Activated T-cell treated with anti-CD3 and anti-CD28 coated beads, Interleukin-2, amount 50 U/mL, for 72 hours (primary cell): ENCODE results near the gene TMEM200A. TPM values are rescaled to one million over a fixed set of nuclear protein-coding genes. Genes with fewer than 3 reads are reported as not detected.
A peak's percentile ranks its signal among the peaks of the same experiment; 100 is the strongest.
"Not testable (repeated sequence)": the region's sequence is repeated elsewhere in the genome, so short reads cannot be mapped to it uniquely, and the experiment has no call there.

Experiments
- ATAC-seq, 2 donors: fragments of 150-1000 bp; cut with Tn5 transposase; replicated peaks in 1 of 2; 2 replicates each; pipeline ENCODE4 v1.10.0; 2021; ENCODE audit warnings: moderate library complexity in 2 of 2, mild to moderate bottlenecking in 1 of 2
- DNase-seq, 2 donors: peaks; one replicate each; pipeline ENCODE4 v3.0.0; 2021 to 2022; ENCODE audit warnings: mixed read lengths in 1 of 2
- H3K27ac Mint-ChIP-seq: one replicate; pipeline ENCODE4 v1.8.0; 2022; ENCODE audit warnings: mild to moderate bottlenecking, moderate library complexity, mixed read lengths
- H3K27me3 Mint-ChIP-seq: one replicate; pipeline ENCODE4 v1.8.0; 2022; ENCODE audit warnings: low read depth, mixed read lengths
- H3K36me3 Mint-ChIP-seq, 2 donors: one replicate each; pipeline ENCODE4 v1.8.0; 2022; ENCODE audit warnings: mixed read lengths in 2 of 2, mild to moderate bottlenecking in 1 of 2; ENCODE audit not compliant: insufficient read depth in 2 of 2
- H3K4me1 Mint-ChIP-seq: one replicate; pipeline ENCODE4 v1.8.0; 2022; ENCODE audit warnings: low read depth, mixed read lengths
- H3K4me3 Mint-ChIP-seq, 2 donors: one replicate each; pipeline ENCODE4 v1.8.0; 2022; ENCODE audit warnings: mild to moderate bottlenecking in 2 of 2, mixed read lengths in 2 of 2, moderate library complexity in 2 of 2
- H3K9me3 Mint-ChIP-seq, 2 donors: one replicate each; pipeline ENCODE4 v1.8.0; 2022; ENCODE audit warnings: mixed read lengths in 2 of 2
- total RNA-seq, 2 donors: library from RNA; stranded (reverse); gene quantifications; one replicate each; pipeline ENCODE4 v1.2.3, GENCODE V29; 2022

The TMEM200A gene
- under 1 TPM; 0.53 to 0.67 TPM for total RNA-seq

DNA sequence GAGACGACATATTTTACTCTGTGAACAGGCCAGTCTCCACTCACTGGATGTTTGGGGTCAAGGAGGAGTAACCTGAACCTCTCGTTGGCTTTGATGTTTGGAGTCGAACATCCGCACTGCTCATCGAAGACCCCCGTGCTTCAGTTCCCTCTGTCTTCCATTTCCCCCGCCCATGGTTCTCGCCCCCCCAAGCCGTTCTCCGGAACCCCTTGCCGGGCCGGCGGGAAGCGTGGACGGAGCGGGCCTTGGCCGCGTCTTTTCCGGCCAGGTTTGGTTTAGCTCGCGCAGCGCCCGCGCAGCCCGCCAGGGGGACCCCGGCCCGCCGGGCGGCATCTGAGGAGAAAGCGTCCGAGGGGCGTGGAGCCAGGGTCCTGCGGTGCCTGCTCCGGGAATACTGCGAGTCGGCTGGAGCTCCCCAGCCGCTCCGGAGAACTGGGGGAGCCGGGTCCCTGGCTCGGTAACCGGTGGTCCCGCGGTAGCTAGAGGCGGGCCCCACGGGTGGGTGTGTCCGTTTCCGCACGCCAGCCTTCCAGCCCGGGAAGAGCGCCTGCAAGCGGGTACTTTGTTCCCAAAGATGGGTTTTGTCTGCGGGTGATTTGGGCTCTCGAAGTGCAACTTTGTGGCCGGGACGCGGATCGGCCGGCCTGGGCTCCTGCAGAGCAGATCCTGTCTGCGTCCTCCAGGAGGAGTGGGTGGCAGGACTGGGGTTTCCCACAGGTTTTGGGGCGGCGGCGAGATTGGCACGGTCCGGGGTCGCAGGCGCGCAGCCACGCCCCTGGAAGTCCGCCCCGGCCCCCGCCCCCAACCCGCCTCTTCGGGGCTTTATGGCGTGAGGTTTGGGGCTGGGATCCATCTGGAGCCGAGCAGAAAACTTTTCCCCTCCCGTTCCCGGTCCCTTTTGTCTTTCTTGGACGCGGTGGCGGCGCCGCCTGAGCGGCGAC lies at the start of gene TMEM200A:
Gene TMEM200A (plus strand): TSS at position 852 of the 941 bp plus-strand sequence. CDS start 74,406 bp downstream, outside the sequence.
- Mint-ChIP-seq H3K9me3 (peaks cover 3 to 5% of the 10 kb centered on the region in 2 donors), H3K27me3 (peaks cover 31% of the 10 kb centered on the region), H3K27ac (no peak within 1 kb of the TSS), H3K36me3 (no peaks in the 10 kb centered on the region), H3K4me1 (peaks cover 16% of the 10 kb centered on the region), H3K4me3 (peak within 1 kb of the TSS; percentile 74 to 78)
- DNase-seq (peak; percentile 48 to 64), ATAC-seq (peak; percentile 76 to 81)

DNA sequence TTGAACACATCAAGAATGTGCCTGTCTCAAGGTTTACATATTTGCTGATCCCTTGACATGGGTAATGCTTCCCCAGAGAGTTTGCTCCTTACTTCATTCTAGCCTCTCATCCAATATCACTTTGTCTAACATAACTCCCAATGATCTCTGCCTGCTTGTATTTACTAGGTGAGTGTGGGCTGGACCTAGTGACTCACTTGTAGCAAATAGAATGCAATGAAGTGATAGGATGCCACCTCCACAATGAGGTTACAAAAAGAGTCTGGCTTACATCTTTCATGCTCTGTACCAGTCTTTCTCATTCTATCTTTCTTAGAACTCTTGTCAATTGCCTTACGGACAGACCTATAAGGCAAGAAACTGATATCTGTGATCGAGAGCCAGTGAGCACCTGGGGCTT lies 44.9 kb upstream of the TMEM200A start:
- Mint-ChIP-seq H3K27ac (no peak overlapping the region), H3K27me3 (no peaks in the 10 kb centered on the region), H3K4me3 (no peak overlapping the region), H3K36me3 (no peaks in the 10 kb centered on the region), H3K9me3 (no peaks in the 10 kb centered on the region), H3K4me1 (no peaks in the 10 kb centered on the region)
- ATAC-seq: no peak
- no peak for DNase-seq

DNA sequence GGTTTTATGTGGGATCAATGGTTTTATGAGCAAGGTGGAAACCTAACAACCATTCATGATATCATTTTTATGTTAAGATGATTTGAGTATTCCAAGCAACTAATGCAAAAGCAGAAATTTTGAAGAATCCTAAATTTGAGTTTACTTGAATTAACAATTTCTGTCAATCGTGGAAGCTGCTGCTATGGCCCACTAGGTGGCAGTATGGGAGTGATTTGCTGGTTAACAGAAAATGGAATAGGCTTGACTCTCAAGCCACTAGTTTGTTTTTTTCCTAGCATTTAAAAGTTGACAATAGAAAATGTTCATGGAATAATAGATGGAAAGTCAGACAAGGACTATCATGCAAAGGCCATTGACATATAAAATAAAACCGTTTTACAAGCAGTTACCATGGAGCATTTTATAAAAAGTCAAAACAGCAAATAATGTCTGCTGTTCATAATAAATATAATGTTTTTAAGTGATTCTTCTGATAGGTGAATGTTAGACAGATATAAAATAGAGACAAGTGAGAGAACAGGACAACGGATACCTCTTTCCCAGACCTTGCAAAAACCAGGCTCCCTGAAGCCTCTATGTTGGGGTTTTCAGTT lies 43.0 kb upstream of the TMEM200A start:
- no peaks in the 10 kb centered on the region for H3K4me1 Mint-ChIP-seq

DNA sequence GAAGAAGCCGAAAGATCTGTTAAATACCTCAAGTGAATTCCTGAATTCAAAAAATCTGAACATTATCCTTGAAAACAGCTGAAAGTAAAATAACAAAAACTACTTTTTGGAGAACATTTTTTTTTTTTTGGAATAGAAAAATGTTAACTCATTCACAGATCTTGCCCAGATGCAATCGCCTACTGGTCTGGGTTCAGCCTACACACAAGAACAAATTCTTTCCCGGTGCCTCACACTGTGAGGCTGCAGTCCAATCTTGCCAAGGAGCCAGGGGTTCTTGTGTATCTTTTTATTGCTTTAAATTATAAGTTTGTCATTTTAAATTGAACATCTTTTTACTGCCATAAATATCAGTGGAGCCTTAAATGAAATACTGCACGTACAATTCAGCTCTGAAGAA lies 41.2 kb upstream of the TMEM200A start:
- peaks cover 0 to 3% of the 10 kb centered on the region in 2 donors for H3K9me3 Mint-ChIP-seq
- no peaks in the 10 kb centered on the region for H3K4me1 Mint-ChIP-seq
- H3K27me3 Mint-ChIP-seq: no peaks in the 10 kb centered on the region
- H3K4me3 Mint-ChIP-seq: no peak overlapping the region
- no peak overlapping the region for H3K27ac Mint-ChIP-seq
- DNase-seq: no peak
- no peak for ATAC-seq
- H3K36me3 Mint-ChIP-seq: no peaks in the 10 kb centered on the region

More for the DNA sequence above, 43.0 kb upstream of the TMEM200A start:
- no peak for ATAC-seq
- no peak overlapping the region for H3K27ac Mint-ChIP-seq
- DNase-seq: peak; percentile 40 to 54
- no peaks in the 10 kb centered on the region for H3K27me3 Mint-ChIP-seq
- no peaks in the 10 kb centered on the region for H3K9me3 Mint-ChIP-seq
- H3K4me3 Mint-ChIP-seq: no peak overlapping the region
- no peaks in the 10 kb centered on the region for H3K36me3 Mint-ChIP-seq

DNA sequence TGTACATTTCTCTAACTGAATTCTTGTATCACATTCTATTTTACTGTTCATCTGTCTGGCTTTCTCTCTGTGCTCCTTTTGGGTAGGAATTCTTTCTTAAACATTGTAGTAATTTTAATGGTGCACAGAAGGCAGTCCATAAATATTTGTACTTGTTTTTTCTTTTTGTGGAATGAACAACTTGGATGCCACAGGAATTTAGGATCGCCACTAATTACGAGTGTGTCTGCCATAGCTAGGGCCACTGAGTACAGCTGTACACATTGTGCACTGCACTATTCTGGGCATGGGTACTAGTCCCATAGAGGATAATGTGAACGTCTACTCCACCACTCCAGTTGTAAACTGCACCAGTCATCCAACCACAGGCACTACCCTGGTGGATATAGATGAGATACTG lies 39.3 kb upstream of the TMEM200A start:
- DNase-seq: no peak
- Mint-ChIP-seq H3K27ac (no peak overlapping the region), H3K4me3 (no peak overlapping the region), H3K9me3 (peaks cover 0 to 3% of the 10 kb centered on the region in 2 donors), H3K36me3 (no peaks in the 10 kb centered on the region), H3K4me1 (no peaks in the 10 kb centered on the region), H3K27me3 (no peaks in the 10 kb centered on the region)
- no peak for ATAC-seq

DNA sequence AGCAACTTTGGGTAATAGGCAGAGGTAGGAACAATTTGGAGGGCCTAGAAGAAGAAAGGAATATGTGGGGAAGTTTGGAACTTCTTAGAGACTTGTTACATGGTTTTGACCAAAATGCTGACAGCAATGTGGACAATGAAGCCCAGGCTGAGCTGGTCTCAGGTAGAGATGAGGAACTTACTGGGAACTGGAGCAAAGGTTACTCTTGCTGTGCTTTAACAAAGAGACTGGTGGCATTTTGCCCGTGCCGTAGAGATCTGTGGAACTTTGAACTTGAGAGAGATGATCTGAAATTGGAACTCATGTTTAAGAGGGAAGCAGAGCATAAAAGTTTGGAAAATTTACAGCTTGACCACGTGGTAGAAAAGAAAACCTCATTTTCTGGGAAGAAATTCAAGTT lies 28.3 kb upstream of the TMEM200A start:
- DNase-seq (no peak), ATAC-seq (no peak)
- no peaks in the 10 kb centered on the region for H3K36me3 Mint-ChIP-seq
- no peaks in the 10 kb centered on the region for H3K27me3 Mint-ChIP-seq
- no peaks in the 10 kb centered on the region for H3K4me1 Mint-ChIP-seq
- H3K9me3 Mint-ChIP-seq: peaks cover 2 to 4% of the 10 kb centered on the region in 2 donors
- H3K4me3 Mint-ChIP-seq: no peak overlapping the region
- no peak overlapping the region for H3K27ac Mint-ChIP-seq

DNA sequence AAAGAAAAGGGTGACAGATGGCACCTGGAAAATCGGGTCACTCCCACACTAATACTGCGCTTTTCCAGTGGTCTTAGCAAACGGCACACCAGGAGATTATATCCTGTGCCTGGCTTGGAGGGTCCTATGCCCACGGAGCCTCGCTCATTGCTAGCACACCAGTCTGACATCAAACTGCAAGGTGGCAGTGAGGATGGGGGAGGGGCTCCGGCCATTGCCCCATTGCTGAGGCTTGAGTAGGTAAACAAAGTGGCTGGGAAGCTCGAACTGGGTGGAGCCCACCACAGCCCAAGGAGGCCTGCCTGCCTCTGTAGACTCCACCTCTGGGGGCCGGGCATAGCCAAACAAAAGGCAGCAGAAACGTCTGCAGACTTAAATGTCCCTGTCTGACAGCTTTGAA lies 19.5 kb upstream of the TMEM200A start:
- H3K36me3 Mint-ChIP-seq, H3K4me3 Mint-ChIP-seq, DNase-seq: not testable (repeated sequence)

DNA sequence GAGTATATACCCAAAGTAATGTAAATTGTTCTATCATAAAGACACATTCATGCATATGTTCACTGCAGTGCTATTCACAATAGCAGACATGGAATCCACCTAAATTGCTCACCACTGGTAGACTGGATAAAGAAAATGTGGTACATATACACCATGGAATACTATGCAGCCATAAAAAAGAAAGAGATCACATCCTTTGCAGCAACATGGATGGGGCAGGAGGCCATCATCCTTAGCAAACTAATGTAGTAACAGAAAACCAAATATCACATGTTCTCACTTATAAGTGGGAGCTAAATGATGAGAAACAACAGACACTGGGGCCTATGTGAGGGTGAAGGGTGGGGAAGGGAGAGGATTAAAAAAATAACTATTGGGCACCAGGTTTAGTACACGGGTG lies 11.5 kb upstream of the TMEM200A start:
- Mint-ChIP-seq H3K4me3 (no peak overlapping the region), H3K4me1 (no peaks in the 10 kb centered on the region), H3K27ac (no peak overlapping the region), H3K9me3 (peaks cover 0 to 7% of the 10 kb centered on the region in 2 donors), H3K36me3 (no peaks in the 10 kb centered on the region), H3K27me3 (no peaks in the 10 kb centered on the region)
- DNase-seq (no peak), ATAC-seq (no peak)

More for the DNA sequence above, 19.5 kb upstream of the TMEM200A start:
- not testable (repeated sequence) for H3K4me1 Mint-ChIP-seq, H3K9me3 Mint-ChIP-seq, H3K27ac Mint-ChIP-seq, H3K27me3 Mint-ChIP-seq, ATAC-seq

DNA sequence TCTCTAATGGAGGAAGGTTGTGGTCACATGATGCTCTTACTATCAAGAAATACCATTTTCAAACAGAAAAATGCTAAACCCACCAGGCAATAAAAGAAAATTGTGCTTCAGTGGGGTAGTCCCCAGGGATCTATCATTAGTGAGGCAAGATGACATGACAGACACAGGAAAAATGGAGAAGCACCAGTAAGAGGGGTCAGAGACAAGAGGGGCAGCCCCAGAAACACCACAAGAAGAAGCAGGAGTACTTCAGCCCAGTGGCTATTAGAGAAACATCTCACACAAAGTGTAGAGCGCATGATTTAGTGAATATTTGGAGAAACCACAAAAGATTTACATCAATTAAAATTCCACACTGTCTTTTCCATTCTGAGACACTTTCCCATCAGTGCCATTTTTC lies 10.2 kb upstream of the TMEM200A start:
- Mint-ChIP-seq H3K27me3 (no peaks in the 10 kb centered on the region), H3K36me3 (peaks cover 0 to 5% of the 10 kb centered on the region in 2 donors), H3K9me3 (peaks cover 0 to 10% of the 10 kb centered on the region in 2 donors), H3K4me3 (no peak overlapping the region), H3K4me1 (no peaks in the 10 kb centered on the region), H3K27ac (no peak overlapping the region)
- no peak for ATAC-seq
- DNase-seq: no peak

DNA sequence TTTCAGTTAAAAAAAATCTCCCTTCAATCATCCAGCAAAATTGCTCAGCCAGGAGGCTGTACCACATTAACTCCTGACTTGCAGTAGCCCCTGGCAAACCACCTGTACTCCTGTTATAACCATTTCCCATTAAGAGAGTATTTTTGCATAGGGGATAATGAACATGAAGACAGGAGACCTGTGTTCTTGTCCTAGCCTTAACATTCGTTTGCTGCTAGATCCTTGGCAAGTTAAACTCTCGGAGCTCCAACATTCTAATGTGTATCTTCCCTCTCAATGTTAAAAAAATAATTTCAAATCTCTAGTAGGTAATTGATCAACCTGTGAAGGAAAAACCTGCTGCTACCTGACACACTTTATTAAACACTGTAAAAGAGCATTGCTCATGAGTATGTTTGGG lies 8.4 kb upstream of the TMEM200A start:
- ATAC-seq: no peak
- H3K36me3 Mint-ChIP-seq: peaks cover 0 to 5% of the 10 kb centered on the region in 2 donors
- H3K4me1 Mint-ChIP-seq: no peaks in the 10 kb centered on the region
- H3K27ac Mint-ChIP-seq: no peak overlapping the region
- H3K4me3 Mint-ChIP-seq: no peak overlapping the region
- peaks cover 0 to 9% of the 10 kb centered on the region in 2 donors for H3K9me3 Mint-ChIP-seq
- H3K27me3 Mint-ChIP-seq: no peaks in the 10 kb centered on the region
- no peak for DNase-seq

DNA sequence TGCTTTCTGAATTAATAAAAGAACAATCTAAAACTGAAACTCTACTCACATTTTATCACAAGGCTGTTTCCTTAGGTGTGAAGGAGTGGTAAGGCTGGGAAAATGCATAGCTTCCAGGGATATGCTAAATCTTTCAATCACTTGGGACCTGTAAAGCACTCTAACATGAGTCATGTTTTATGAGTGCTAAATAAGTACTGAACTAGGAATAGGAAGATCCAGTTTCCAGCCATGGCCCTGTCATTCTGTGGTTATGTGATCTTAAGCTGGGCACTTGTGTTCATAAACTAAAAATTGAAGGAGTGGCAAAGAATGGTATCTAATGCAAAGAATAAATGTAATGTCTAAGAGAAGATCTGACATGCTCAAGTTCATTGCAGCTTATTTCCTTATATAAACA lies 6.1 kb upstream of the TMEM200A start:
- peaks cover 5% of the 10 kb centered on the region for H3K4me1 Mint-ChIP-seq
- H3K27me3 Mint-ChIP-seq: peaks cover 8% of the 10 kb centered on the region
- peaks cover 3 to 9% of the 10 kb centered on the region in 2 donors for H3K9me3 Mint-ChIP-seq
- H3K4me3 Mint-ChIP-seq: no peak overlapping the region
- H3K36me3 Mint-ChIP-seq: peaks cover 0 to 5% of the 10 kb centered on the region in 2 donors
- no peak overlapping the region for H3K27ac Mint-ChIP-seq
- DNase-seq (no peak), ATAC-seq (no peak)

DNA sequence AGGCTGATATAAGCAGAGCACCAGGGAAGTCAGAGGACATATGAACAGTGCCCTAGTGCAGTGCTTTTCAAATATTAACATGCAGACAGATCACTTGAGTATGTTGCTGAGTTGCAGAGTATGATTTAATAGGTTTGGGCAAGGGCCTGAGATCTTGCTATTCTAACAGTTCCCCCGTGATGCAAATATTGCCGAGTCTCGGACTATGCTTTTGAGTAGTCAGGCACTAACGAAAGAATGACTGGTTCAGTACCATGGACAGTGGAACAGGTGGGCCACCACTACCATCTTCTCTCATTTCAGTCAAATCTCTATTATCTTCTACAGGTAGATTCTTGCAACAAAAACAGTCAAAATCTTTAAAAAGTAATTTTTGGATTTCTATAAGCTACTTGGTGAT lies 3.7 kb upstream of the TMEM200A start:
- peaks cover 16% of the 10 kb centered on the region for H3K4me1 Mint-ChIP-seq
- DNase-seq (no peak), ATAC-seq (no peak)
- no peak overlapping the region for H3K4me3 Mint-ChIP-seq
- H3K27me3 Mint-ChIP-seq: peaks cover 16% of the 10 kb centered on the region
- H3K36me3 Mint-ChIP-seq: peaks cover 0 to 5% of the 10 kb centered on the region in 2 donors
- peaks cover 3 to 9% of the 10 kb centered on the region in 2 donors for H3K9me3 Mint-ChIP-seq
- no peak overlapping the region for H3K27ac Mint-ChIP-seq

DNA sequence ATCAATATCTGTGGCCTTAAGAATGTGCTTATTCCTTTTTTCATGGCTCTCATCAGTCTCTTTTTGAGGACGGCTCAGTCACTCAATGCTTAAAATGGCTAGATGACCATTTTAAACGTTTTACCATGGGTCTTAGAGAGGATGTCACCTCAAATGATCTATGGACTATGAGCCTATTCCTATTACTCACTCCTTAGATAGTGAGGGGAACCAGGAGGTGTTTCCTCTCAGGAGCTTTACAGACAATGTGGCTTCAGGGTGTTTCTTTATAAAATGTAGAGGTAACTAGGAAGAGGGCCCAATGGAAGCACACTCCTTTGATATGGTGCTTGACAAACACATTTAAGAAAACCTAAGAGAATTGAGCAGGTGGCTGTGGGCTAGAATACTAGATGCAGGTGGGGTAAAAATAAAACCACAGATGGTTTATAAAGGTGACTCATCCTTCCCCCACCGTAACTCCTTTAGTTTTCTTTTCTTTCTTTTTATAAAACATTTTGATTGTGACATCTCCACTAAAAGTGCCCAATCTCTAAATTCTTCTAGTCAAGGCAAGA lies 1.5 kb upstream of the TMEM200A start:
- no peak overlapping the region for H3K27ac Mint-ChIP-seq
- DNase-seq (no peak), ATAC-seq (no peak)
- H3K27me3 Mint-ChIP-seq: peaks cover 31% of the 10 kb centered on the region
- peaks cover 3 to 9% of the 10 kb centered on the region in 2 donors for H3K9me3 Mint-ChIP-seq
- H3K4me3 Mint-ChIP-seq: peak overlapping the region; percentile 74 to 78
- H3K4me1 Mint-ChIP-seq: peaks cover 16% of the 10 kb centered on the region
- peaks cover 0 to 5% of the 10 kb centered on the region in 2 donors for H3K36me3 Mint-ChIP-seq
